OCI-LY1 (cell line): ENCODE data around the gene RPS13.

Source experiments
- H2AFZ ChIP-seq: fragments of 200-600 bp; sonication (generic), shearing (Covaris generic); 2 replicates; pipeline ENCODE4 v1.6.0; 2014; ENCODE audit warnings: antibody characterized with exemption, mild to moderate bottlenecking, low read length
- H3F3A ChIP-seq: fragments of 200-600 bp; sonication (generic), shearing (Covaris generic); 2 replicates; pipeline ENCODE4 v1.6.0; 2014; ENCODE audit warnings: mild to moderate bottlenecking, antibody characterized with exemption, low read length, moderate library complexity; ENCODE audit not compliant: insufficient read depth
- H3K27ac ChIP-seq: fragments of 200-600 bp; sonication (generic); 2 replicates; pipeline ENCODE4 v1.5.1; 2014; ENCODE audit warnings: low read length, mixed run types, mild to moderate bottlenecking, low read depth; ENCODE audit not compliant: poor library complexity, severe bottlenecking
- H3K27me3 ChIP-seq: fragments of 200-600 bp; sonication (generic); 2 replicates; pipeline ENCODE4 v1.6.0; 2014; ENCODE audit warnings: antibody characterized with exemption, mild to moderate bottlenecking, low read length, moderate library complexity; ENCODE audit not compliant: insufficient read depth
- H3K36me3 ChIP-seq: fragments of 200-600 bp; sonication (generic); 2 replicates; pipeline ENCODE4 v1.6.1; 2014; ENCODE audit warnings: mild to moderate bottlenecking, antibody characterized with exemption, low read length, moderate library complexity, mixed read lengths; ENCODE audit not compliant: insufficient read depth
- H3K4me1 ChIP-seq: fragments of 200-600 bp; sonication (generic); 2 replicates; pipeline ENCODE4 v1.5.1; 2014; ENCODE audit warnings: mild to moderate bottlenecking, low read length, moderate library complexity; ENCODE audit not compliant: insufficient read depth, severe bottlenecking
- H3K4me2 ChIP-seq: fragments of 200-600 bp; sonication (generic), shearing (Covaris generic); 2 replicates; pipeline ENCODE4 v1.6.1; 2014; ENCODE audit warnings: low read length
- H3K4me3 ChIP-seq: fragments of 200-600 bp; sonication (generic); 2 replicates; pipeline ENCODE4 v1.5.1; 2014; ENCODE audit warnings: low read length, low read depth, mild to moderate bottlenecking, mixed read lengths; ENCODE audit not compliant: poor library complexity, severe bottlenecking
- H3K79me2 ChIP-seq: fragments of 200-600 bp; shearing (Covaris generic); 2 replicates; pipeline ENCODE4 v1.6.1; 2016; ENCODE audit warnings: mixed run types, low read length, mixed read lengths; ENCODE audit not compliant: insufficient read depth
- H3K9ac ChIP-seq: fragments of 200-600 bp; sonication (generic), shearing (Covaris generic); 2 replicates; pipeline ENCODE4 v1.6.1; 2014; ENCODE audit warnings: mild to moderate bottlenecking, low read length, mixed read lengths
- H3K9me2 ChIP-seq: fragments of 200-600 bp; sonication (generic), shearing (Covaris generic); 2 replicates; pipeline ENCODE4 v1.6.1; 2014; ENCODE audit warnings: low read depth, mild to moderate bottlenecking, low read length, mixed read lengths
- H3K9me3 ChIP-seq: fragments of 200-600 bp; shearing (Covaris generic); 2 replicates; pipeline ENCODE4 v1.6.1; 2014; ENCODE audit warnings: low read length, mixed read lengths
- H4K20me1 ChIP-seq: fragments of 200-600 bp; sonication (generic), shearing (Covaris generic); 2 replicates; pipeline ENCODE4 v1.6.0; 2016; ENCODE audit warnings: mild to moderate bottlenecking, low read length; ENCODE audit not compliant: insufficient read depth
- CTCF ChIP-seq: fragments of 200-600 bp; sonication (generic), shearing (Covaris generic); IDR thresholded peaks from 2 replicates; pipeline ENCODE4 v1.5.1; 2017; ENCODE audit warnings: mild to moderate bottlenecking, antibody characterized with exemption, low read length, moderate library complexity, mixed read lengths
- EZH2 ChIP-seq: fragments of 200-600 bp; sonication (generic), shearing (Covaris generic); IDR thresholded peaks from 2 replicates; pipeline ENCODE4 v1.8.0; 2017; ENCODE audit warnings: borderline replicate concordance, mixed run types, mild to moderate bottlenecking, antibody characterized with exemption, low read length, moderate library complexity, mixed read lengths

Gene RPS13

GRCh38 chr11:17076517-17077239 is 789 bp downstream of the RPS13 start:
- peak overlapping the region; percentile 80 for H3K4me2 ChIP-seq
- no peaks in the 10 kb centered on the region for H3K27me3 ChIP-seq
- H3K4me1 ChIP-seq = peaks cover 28% of the 10 kb centered on the region
- H3K27ac ChIP-seq = peak overlapping the region; percentile 57
- H3K79me2 ChIP-seq = peaks cover 14% of the 10 kb centered on the region
- no peaks in the 10 kb centered on the region for H3F3A ChIP-seq
- H3K4me3 ChIP-seq = peak overlapping the region; percentile 85
- H3K9me3 ChIP-seq = no peaks in the 10 kb centered on the region
- H4K20me1 ChIP-seq = no peaks in the 10 kb centered on the region
- TF ChIP-seq EZH2 (no peak), CTCF (no peak)
- no peak overlapping the region for H2AFZ ChIP-seq
- H3K9ac ChIP-seq = peak overlapping the region; percentile 93
- peaks cover 52% of the 10 kb centered on the region for H3K36me3 ChIP-seq
- no peaks in the 10 kb centered on the region for H3K9me2 ChIP-seq

DNA sequence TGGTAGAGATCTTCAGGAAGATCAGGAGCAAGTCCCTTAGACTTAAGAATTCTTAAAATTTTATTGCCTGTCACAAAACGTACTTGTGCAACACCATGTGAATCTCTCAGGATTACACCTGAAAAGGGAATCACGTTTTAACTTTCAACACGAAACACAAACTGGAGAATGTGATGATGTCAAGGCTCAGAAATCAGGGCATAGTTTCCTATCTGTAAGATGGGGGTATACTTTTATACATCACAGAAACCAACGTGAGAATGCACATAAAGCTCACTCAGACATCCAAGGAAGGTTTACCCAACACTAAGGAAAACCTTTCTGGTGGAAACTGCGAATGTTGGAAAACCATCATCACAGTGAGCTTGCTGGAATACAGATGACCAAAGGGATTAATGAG is 2.0 kb downstream of the RPS13 start:
- Histone ChIP-seq H3K27ac (no peak overlapping the region), H4K20me1 (no peaks in the 10 kb centered on the region), H3K79me2 (peaks cover 14% of the 10 kb centered on the region), H3K36me3 (peaks cover 52% of the 10 kb centered on the region), H3K4me2 (peak overlapping the region; percentile 80), H3K9me3 (no peaks in the 10 kb centered on the region), H3K4me1 (peaks cover 28% of the 10 kb centered on the region), H3K27me3 (no peaks in the 10 kb centered on the region), H2AFZ (no peak overlapping the region), H3F3A (no peaks in the 10 kb centered on the region), H3K9me2 (no peaks in the 10 kb centered on the region), H3K4me3 (peak overlapping the region; percentile 85), H3K9ac (peak overlapping the region; percentile 42; the same call in 1 of the 2 replicates)
- no peak for TF ChIP-seq EZH2
- no peak for TF ChIP-seq CTCF

DNA sequence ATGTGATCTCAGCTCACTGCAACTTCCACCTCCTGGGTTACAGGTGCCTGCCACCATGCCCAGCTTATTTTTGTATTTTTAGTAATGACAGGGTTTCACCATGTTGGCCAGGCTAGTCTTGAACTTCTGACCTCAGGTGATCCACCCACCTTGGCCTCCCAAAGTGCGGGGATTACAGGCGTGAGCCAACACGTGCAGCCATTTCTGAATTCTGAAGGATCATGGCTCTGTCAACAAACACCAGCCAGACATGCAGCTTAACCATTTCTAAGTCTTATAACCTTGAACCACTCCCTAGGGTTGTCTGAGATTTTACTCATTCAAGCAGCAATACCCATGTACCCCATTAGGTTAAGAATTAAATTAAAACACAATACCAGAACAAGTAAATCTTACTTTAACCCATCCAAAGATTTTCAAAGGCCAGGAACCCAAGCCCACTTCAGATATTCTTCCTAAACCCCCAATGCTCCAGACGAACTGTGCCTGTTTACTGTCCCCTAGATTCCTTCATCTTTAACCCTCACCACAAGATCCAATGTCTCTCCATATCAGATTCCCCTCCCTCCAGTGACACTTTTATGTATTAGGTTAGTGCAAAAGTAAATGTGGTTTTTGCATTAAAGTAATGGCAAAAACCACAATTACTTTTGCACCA is 4.0 kb downstream of the RPS13 start:
- no peak overlapping the region for H3K27ac ChIP-seq
- no peaks in the 10 kb centered on the region for H3F3A ChIP-seq

More for the DNA sequence above, 4.0 kb downstream of the RPS13 start:
- no peaks in the 10 kb centered on the region for H3K9me2 ChIP-seq
- no peak overlapping the region for H3K4me2 ChIP-seq
- H3K36me3 ChIP-seq = peaks cover 52% of the 10 kb centered on the region
- no peak overlapping the region for H3K9ac ChIP-seq
- peaks cover 22% of the 10 kb centered on the region for H3K4me1 ChIP-seq
- H2AFZ ChIP-seq = no peak overlapping the region
- no peaks in the 10 kb centered on the region for H3K9me3 ChIP-seq
- H4K20me1 ChIP-seq = no peaks in the 10 kb centered on the region
- TF ChIP-seq EZH2 (no peak), CTCF (no peak)
- H3K4me3 ChIP-seq = no peak overlapping the region
- H3K79me2 ChIP-seq = peaks cover 14% of the 10 kb centered on the region
- H3K27me3 ChIP-seq = no peaks in the 10 kb centered on the region
